ENCODE results near the gene DIP2B. TPM values are rescaled to one million over a fixed set of nuclear protein-coding genes. Genes with fewer than 3 reads are reported as not detected.
A peak's percentile ranks its signal among the peaks of the same experiment; 100 is the strongest.

The DIP2B gene
- polyA plus RNA-seq, 1 of the 3 experiments (the other 2 are of a cell fraction): 6.6 TPM

DNA sequence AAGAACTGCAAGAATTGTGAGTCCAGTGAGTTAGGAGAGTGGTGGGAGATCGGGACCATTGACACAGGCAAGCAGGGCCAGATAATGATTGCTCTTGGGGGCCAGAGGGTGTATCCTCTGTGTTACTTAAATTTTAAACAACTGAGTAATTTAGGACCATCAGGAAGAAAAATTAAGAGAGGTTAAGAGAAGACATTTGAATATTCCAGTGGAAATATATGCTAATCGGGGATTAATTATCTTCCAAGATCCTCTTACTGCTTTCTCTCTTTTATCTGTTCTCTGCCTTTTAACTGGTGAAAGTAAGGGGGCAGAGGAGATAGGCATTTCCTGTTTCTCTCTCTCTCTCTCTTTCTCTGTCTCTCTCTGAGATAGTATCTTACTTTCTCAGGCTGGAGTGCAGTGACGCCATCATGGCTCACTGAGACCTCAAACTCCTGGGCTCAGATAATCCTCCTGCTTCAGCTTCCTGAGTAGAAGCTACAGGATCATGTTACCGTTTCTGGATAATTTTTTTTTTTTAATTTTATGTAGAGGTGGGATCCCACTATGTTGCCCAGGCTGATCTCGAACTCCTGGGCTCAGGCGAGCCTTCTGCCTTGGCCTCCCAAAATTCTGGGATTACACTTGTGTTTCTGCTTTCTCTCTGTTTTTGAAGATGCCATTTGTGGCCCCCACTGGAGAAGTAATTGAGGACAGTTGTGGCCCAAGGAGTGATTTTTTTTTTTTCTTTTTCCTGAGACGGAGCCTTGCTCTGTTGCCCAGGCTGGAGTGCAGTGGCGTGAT, 85.1 kb downstream of the DIP2B start (continued):
- TF ChIP-seq, protein P1, sequence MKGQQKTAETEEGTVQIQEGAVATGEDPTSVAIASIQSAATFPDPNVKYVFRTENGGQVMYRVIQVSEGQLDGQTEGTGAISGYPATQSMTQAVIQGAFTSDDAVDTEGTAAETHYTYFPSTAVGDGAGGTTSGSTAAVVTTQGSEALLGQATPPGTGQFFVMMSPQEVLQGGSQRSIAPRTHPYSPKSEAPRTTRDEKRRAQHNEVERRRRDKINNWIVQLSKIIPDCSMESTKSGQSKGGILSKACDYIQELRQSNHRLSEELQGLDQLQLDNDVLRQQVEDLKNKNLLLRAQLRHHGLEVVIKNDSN (IDR thresholded peaks at IDR 0.05; ENCODE audit: borderline replicate concordance, low read depth): no peak
- TF ChIP-seq SMC3 (IDR thresholded peaks at IDR 0.05; ENCODE audit: low read depth, low read length): no peak
- TF ChIP-seq, protein P2, sequence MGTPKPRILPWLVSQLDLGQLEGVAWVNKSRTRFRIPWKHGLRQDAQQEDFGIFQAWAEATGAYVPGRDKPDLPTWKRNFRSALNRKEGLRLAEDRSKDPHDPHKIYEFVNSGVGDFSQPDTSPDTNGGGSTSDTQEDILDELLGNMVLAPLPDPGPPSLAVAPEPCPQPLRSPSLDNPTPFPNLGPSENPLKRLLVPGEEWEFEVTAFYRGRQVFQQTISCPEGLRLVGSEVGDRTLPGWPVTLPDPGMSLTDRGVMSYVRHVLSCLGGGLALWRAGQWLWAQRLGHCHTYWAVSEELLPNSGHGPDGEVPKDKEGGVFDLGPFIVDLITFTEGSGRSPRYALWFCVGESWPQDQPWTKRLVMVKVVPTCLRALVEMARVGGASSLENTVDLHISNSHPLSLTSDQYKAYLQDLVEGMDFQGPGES (IDR thresholded peaks at IDR 0.05; ENCODE audit: low read depth, low read length): no peak
- no peak for TF ChIP-seq EZH2phosphoT487 (IDR thresholded peaks at IDR 0.05; ENCODE audit: borderline replicate concordance, low read depth)
- TF ChIP-seq FOSL2 (IDR thresholded peaks at IDR 0.05; ENCODE audit: borderline replicate concordance, low read depth): peak; percentile 69; the same call in 1 of the 2 replicates
- TF ChIP-seq FOXM1 (IDR thresholded peaks at IDR 0.05; ENCODE audit: low read depth): no peak
- TF ChIP-seq, protein P3, sequence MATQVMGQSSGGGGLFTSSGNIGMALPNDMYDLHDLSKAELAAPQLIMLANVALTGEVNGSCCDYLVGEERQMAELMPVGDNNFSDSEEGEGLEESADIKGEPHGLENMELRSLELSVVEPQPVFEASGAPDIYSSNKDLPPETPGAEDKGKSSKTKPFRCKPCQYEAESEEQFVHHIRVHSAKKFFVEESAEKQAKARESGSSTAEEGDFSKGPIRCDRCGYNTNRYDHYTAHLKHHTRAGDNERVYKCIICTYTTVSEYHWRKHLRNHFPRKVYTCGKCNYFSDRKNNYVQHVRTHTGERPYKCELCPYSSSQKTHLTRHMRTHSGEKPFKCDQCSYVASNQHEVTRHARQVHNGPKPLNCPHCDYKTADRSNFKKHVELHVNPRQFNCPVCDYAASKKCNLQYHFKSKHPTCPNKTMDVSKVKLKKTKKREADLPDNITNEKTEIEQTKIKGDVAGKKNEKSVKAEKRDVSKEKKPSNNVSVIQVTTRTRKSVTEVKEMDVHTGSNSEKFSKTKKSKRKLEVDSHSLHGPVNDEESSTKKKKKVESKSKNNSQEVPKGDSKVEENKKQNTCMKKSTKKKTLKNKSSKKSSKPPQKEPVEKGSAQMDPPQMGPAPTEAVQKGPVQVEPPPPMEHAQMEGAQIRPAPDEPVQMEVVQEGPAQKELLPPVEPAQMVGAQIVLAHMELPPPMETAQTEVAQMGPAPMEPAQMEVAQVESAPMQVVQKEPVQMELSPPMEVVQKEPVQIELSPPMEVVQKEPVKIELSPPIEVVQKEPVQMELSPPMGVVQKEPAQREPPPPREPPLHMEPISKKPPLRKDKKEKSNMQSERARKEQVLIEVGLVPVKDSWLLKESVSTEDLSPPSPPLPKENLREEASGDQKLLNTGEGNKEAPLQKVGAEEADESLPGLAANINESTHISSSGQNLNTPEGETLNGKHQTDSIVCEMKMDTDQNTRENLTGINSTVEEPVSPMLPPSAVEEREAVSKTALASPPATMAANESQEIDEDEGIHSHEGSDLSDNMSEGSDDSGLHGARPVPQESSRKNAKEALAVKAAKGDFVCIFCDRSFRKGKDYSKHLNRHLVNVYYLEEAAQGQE (IDR thresholded peaks at IDR 0.05; ENCODE audit: low read depth, low read length): 0 out of 2 replicates have a peak, but pooled peaks have one; percentile 10
- TF ChIP-seq, protein P4, sequence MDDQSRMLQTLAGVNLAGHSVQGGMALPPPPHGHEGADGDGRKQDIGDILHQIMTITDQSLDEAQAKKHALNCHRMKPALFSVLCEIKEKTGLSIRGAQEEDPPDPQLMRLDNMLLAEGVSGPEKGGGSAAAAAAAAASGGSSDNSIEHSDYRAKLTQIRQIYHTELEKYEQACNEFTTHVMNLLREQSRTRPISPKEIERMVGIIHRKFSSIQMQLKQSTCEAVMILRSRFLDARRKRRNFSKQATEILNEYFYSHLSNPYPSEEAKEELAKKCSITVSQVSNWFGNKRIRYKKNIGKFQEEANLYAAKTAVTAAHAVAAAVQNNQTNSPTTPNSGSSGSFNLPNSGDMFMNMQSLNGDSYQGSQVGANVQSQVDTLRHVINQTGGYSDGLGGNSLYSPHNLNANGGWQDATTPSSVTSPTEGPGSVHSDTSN (IDR thresholded peaks at IDR 0.05): peak; percentile 56
- no peak for TF ChIP-seq MXI1 (IDR thresholded peaks at IDR 0.05; ENCODE audit: low read depth, low read length)
- TF ChIP-seq, protein P5, sequence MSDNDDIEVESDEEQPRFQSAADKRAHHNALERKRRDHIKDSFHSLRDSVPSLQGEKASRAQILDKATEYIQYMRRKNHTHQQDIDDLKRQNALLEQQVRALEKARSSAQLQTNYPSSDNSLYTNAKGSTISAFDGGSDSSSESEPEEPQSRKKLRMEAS (IDR thresholded peaks at IDR 0.05; ENCODE audit: low read depth): 0 out of 2 replicates have a peak, but pooled peaks have one; percentile 23
- peak; percentile 81 for TF ChIP-seq TCF12 (IDR thresholded peaks at IDR 0.05)
- peak; percentile 66; the same call in 1 of the 2 replicates for TF ChIP-seq NFIC (IDR thresholded peaks at IDR 0.05; ENCODE audit: borderline replicate concordance)
